Inflammatory macrophage treated with lipopolysaccharide for 4 hours (primary cell): Measurements from ENCODE around the gene KIF19.

Source experiments
- DNase-seq: peaks from one replicate; pipeline ENCODE4 v3.0.0-alpha.2; 2020

The KIF19 gene

DNA sequence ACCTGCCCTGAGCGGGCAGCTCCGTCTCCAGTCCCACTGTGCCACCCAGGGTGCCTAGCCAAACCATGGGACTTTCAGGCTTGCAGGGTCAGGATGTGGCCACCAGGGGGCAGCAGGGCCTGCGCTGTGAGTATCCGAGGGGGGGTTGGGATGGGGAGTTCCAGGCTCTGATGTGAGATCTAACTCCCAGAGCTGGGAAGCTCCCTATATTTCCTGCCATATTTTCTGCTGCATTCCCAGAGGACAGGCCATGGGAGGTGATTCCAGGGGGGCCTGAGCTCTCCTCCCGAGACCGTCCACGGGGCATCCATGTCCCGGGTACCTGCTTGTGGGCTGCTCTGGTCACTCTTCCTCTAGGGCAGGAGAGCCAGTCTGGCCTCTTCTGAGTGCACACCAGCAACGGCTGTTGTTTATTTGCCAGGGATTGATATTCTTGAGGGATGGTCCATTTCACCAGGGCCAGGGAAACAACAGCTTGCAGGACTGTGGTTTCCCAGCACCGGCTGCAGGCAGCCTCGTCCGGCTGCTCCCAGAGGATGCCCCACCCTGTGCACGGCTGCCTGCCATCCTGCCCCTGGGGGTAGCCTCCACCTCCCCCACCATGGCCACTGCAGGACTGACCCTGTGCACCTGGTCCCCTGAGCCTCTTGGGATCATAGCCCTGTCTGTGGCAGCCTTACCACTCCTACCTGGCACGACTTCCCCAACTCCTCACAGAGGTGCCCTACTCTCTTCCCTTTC lies 42.5 kb downstream of the KIF19 start:
- peak; percentile 72 for DNase-seq

DNA sequence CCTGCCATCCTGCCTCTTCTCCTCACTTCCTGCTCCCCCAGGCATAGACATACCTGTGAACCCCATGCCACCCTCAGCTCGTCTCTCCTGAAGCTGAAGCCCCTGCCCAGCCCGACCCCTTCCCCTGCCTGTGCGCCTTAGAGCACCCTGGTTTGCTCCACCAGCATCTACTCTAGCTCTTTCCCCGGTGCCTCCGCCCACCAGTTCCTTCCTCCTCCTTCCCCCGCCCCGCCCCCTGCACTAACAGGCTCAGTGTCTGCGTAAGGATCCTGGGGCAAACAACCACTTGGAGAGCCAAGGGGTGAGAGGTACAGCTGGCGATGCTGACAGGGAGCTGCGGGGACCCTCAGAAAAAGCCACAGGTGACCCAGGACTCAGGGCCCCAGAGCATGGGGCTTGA lies 43.2 kb downstream of the KIF19 start:
- peak; percentile 76 for DNase-seq

DNA sequence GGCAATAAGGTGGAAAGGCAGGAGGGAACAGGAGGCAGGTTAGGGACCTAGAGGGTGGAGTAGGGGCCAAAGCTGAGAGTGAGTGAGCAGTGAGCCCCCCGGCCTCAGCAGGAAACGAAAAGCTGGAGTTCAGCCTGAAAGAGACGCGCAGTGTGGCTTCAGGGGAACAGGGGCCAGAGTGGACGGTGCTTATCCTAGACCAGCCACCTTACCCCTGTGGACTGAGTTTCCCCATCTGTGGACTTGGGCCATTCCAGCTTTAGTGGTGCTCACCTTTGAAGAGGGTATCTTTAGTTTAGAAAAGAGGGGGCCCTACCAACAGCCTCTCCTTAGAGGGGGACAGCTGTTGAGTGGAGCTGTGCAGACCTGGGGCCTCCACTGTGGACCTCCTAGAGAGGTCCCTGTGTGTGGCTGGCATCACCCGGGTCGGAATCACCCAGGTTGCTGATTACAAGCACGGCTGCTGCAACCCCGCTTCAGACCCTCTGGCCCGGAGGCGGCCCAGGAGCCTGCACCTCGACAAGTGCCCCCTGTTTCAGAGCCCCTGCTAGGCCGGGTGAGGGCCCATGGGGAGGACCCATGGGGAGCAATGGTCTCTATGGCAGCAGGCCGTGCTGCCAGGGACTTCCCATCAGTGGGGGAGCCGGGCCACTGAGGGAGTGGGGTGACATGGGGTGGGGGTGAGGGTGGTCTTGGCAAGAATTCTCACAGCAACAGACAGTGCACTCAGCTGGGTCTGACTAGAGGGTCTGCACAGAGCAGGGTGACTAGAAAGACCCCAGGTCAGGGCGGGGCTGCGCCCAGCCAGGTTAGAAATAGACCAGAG lies 43.9 kb downstream of the KIF19 start:
- DNase-seq, result no peak

DNA sequence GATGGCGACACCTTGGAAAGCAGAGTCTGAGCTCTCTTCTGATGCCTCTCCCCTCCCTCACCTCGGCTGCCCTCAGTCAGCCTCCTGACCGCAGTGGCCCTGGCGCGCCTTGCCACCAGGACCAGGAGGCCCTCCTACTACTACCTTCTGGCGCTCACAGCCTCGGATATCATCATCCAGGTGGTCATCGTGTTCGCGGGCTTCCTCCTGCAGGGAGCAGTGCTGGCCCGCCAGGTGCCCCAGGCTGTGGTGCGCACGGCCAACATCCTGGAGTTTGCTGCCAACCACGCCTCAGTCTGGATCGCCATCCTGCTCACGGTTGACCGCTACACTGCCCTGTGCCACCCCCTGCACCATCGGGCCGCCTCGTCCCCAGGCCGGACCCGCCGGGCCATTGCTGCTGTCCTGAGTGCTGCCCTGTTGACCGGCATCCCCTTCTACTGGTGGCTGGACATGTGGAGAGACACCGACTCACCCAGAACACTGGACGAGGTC lies 45.7 kb downstream of the KIF19 start:
- no peak for DNase-seq

DNA sequence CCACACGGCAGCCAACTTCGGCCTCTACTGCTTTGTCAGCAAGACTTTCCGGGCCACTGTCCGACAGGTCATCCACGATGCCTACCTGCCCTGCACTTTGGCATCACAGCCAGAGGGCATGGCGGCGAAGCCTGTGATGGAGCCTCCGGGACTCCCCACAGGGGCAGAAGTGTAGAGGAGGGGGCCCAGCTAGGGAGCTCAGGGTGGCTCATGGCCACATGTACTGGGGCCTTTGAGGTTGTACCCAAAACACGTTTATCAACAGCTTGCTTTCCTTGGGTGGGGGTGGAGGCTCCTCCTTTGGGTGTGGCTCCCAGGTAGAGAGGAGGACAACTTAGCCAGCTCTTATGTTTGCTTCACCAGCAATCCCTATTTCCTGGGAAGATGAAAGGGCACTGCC lies 46.4 kb downstream of the KIF19 start:
- no peak for DNase-seq

DNA sequence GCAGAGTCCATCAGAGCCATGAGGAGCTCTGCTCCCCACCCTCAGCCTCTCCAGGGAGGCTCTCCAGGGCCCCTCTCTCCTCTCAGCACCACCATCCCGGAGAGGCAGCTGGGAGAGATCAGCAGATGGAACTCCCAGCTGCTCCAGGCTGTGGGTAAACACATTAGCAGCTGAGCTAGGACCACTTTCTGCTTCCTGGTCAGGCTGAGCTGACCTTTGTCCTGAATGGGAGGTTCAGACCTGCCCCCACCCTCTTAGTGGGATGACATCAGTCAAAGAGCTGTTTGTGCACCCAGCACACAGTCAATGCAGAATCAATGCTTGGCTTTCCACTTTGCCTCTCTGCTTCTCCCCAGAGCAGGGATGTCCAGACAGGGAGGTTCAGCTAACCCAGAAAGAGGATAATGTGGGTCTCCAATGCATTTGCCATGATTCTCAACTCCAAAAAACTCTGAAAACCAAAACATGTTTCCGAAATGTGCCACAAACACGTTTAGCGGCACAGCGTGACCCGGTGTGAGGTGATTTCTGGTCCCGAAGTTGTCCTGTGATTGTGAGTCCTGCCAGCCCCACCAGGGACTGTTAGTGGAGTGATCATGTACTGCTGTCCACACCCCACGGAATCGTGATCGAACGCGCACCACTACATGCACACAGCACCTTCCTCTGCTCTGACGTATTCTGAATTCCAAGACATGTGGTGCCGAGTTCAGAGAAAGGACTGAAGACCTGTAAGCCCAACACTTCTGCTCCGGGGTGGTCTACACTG lies 48.0 kb downstream of the KIF19 start:
- peak; percentile 26 for DNase-seq

DNA sequence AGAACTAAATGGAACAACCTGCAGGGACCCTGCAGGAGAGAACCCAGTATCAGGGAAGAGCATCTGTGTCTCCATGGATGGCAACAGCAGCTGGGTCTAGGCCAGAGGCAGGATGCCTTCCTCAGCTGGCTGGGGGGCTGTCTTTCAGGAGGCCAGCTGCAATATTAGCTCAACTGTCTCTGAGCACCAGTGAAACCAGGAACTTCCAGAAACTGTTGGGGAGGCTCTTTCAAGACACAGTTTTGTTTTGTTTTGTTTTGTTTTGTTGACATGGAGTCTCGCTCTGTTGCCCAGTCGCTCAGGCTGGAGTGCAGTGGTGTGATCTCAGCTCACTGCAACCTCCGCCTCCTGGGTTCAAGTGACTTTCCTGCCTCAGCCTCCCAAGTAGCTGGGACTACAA lies 48.8 kb downstream of the KIF19 start:
- DNase-seq, result peak; percentile 65

DNA sequence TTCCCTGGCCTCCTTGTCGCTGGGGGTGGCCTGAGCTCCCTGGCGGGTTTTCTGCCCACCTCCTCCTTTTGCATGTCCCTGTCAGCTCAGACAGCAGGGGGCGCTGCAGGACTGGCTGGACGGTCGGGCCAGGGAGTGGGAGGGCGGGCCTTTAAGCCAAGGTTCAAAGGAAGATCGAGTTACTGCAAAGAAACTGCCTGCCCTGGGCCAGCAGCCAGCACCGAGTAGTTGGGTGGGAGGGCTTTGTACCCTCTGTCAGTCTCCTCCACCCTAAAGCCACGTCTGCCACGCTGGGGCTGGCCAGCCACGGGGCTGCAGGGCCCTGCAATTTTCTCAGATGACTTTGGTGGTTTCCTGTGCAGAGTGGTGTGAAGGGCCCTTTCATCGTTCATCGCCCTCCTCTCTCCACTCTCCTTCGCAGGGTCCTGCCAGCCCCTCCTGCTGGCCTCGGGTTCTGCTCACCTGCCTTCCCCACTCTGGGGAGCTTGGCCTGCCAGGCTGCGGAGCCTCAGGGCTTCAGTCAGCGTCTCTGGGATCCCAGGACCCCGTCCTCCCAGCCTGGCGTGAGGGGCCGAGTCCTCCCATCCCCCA lies 53.6 kb downstream of the KIF19 start:
- DNase-seq, result peak; percentile 81

DNA sequence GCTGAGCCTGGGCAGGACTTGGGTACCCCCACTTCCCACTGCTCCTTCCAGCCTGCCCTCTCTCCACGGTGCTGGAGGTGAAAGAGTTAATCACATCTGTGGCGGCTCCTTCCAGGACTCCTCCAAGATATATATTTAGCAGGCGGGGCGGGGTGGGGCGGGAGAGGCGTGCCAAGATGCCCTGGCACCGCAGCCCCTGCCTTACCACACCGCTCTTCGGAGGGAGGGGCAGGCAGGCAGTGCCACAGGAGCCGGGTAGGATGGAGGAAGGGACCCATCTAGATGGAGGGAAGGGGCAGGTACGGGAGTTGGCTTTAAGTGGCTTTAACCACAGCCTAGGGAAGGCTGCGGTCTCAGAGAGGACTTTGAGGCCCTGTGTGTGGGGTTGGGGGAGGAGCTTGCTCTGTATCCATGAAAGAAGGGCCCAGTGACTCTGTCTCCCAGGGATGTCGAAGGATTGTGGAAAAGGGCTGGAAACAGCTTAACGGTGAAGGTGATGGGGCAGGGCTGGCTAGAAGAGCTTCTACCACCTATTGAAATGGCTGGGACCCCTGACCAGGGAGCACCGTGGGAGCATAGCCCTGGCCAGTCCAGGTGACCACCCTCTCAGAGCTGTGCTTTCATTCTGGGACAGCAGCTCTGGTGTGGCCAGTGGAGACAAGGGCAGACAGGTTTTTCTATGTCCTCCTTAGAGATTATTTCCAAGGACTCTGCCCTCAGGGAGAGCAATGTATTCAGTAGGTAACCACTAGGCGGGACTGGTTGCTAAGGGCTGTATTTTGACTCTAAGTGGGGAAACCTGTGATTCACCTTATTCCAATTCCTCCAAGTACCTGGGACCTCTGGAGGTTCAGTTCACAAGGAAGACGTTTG lies 54.3 kb downstream of the KIF19 start:
- no peak for DNase-seq

DNA sequence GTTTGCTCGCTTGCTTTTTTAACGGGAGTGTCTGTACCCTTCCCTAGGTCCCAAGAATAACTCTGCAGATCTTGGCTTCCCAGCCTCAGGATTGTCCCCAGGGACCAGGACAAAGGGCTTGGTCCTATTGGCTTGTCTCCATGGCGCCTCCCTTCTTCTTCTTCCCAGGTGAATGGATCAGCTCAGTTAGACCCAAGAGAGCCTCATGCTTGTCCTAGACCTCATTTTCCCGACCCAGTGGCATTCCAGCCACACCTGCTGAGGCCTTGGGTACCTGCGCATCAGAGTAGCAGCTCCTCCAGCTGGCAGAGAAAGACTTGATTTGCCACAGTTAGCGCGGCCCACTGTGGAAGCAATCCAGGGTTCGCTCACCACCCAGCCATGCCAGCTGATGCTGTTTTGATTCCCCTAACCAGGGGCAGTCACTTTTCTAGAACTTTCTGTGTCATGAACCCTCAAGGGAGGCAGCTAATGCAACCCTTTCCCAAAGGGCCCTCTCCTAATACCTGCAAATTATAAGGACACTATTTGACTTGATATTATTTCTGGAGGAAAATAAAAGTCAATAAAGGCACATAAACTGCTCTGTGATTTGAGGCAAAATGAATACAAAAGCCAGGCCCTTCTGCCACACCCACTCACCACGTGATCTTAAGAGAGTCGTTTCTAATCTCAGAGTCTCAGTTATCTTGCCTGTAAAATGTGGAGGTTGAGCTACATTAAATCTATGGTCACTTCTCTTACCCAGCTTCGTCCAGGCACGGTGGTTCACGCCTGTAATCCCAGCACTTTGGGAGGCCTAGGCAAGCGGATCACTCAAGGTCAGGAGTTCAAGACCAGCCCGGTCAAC lies 55.2 kb downstream of the KIF19 start:
- DNase-seq, result no peak

DNA sequence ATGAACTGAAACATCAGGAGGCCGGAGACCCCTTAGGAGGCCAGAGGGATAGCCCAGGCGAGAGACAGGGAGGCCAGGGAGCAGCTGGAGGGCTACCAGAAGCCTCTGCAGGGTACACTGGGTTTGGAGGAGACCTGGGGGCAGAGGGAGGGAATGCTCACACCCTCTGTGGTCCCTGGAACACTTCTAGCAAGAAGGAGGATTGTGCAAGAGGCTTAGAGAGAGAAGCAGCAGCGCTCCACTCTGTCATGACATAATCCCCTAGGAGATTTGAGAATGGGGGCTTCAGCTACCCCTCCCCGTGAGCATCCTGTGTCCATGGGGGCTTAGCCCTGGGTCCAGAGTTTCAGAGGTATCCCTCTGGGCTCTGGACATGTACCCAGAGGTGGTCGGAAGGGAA lies 57.1 kb downstream of the KIF19 start:
- no peak for DNase-seq

DNA sequence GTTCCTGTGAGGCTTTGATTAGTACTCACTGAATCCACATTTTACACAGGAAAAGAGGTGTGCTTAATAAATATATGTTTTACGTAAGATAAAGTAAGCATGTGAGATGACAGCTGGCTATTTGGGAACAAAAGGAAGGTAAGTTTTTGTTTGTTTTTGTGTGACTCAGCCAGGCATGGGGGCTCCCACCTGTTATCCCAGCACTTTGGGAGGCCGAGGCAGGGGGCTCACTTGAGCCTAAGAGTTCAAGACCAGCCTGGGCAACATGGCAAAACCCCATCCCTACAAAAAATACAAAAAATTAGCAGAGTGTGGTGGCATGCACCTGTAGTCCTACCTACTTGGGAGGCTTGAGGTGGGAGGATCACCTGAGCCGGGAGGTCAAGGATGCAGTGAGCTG lies 59.2 kb downstream of the KIF19 start:
- DNase-seq, result no peak

DNA sequence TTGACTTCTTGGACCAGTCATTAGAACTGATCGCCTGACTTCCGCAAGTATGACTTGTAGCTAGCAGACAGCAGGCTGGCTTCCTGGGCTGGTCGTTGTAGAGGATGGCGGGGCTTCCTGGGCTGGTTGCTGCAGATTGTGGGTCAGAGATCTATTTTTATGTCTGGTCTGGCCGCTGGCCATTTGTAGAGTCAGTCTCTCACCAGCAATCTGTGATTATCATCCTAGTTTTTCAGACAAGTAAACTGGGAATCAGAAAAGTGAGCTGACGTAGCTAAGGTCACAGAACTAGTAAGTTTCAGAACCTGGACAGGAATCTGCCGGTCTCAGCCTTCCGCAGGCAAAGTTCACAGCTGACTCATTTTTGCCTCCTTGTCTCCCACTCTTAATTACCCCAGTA lies 60.4 kb downstream of the KIF19 start:
- DNase-seq, result peak; percentile 8

DNA sequence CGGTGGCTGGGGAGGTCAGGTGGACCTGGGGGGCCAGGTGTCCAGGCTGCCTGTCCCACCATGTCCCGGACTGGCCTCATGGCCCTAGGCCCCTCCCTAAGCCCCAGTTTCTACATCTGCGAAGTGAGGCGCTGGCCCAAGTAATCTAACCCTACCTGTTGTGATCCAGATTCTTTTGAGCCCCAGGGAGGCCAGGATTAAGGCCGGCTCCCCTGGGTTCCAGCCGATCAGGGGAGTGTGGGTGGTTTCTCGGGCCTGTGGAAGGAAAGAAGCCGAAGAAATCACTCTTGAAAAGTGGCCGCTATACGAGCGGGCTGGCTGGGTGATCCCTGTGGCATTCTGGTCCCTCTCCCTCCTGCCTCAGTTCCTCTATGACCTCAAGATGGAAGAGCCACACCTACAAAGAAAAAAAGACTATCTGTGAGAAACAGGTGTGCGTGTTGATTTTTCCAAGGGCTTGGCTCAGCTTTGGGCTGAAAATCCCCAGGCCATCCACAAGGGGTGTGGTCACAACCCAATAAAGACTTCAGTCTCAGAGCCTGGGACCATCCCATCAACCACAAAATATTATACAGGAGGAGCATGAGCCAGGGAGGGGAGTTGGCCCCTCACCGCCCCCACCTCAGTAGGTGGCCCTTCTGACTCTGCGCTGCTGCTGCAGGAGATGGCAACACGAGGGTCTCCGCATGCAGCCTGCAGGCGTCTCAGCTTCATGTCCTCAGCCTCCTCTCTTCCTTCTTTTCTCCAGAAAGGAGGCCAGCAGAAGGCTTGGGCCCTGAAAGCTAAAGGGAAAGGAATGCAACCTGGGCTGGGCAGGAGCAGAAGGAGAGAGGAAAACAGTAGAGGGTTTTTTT lies 61.6 kb downstream of the KIF19 start:
- DNase-seq, result no peak

DNA sequence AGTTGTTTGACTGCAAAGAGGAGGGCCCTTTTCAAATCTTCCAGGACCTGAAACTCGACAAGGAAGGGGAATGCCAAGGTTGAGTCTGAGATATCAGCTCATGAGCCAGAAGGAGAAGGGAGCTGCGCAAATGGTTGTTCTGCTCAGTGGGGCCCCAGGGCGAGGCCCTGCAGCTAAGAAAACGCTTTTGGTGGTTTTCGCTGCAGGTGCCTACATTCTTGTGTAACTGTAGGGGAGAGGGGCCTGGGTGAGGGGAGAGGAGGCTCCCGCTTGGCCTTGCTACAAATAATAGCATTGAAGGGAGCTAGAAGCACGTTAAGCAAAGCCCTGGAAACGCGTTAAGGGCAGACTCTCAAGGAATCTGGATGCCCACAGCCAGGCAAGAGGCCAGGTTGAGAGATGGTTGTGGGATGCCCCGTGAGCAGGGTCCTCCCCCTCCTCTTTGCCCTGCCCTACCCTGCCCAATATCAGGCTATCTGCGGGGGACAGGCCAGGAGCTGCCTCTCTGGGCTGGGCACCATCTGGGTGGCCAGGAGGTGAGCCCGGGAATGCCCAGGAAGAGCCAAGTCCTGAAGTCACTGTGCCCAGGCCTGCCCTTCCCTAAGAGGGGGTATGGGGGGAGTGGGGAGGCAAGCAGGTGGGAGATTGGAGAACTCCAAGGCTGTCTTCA lies 63.2 kb downstream of the KIF19 start:
- no peak for DNase-seq

DNA sequence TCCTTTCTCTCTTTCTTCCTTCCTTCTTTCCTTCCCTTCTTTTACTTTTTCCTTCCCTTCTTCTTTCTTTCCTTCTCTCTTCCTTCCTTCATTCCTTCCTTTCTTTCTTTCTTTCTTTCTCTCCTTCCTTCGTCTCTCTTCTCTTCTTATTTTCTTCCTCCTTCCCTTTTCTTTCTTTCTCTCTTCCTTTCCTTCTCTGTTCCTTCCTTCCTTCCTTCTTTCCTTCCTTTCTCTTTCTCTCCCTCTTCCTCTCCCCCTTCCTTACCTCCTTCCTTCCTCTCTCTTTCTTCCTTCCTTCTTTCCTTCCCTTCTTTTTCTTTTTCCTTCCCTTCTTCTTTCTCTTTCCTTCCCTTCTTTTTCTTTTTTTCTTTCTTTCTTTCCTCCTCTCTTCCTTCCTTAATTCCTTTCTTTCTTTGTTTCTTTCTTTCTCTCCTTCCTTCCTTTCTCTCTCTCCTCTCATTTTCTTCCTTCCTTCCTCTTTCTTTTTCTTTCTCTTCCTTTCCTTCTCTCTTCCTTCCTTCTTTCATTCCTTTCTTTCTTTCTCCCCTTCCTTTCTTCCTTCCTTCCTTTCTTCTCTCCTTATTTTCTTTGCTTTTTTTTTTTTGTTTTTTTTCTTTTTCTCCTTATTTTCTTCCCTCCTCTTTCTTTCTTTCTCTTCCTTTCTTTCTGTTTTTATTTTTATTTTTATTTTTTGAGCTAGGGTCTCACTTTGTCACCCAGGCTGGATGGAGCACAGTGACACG lies 64.1 kb downstream of the KIF19 start:
- DNase-seq, result no peak

DNA sequence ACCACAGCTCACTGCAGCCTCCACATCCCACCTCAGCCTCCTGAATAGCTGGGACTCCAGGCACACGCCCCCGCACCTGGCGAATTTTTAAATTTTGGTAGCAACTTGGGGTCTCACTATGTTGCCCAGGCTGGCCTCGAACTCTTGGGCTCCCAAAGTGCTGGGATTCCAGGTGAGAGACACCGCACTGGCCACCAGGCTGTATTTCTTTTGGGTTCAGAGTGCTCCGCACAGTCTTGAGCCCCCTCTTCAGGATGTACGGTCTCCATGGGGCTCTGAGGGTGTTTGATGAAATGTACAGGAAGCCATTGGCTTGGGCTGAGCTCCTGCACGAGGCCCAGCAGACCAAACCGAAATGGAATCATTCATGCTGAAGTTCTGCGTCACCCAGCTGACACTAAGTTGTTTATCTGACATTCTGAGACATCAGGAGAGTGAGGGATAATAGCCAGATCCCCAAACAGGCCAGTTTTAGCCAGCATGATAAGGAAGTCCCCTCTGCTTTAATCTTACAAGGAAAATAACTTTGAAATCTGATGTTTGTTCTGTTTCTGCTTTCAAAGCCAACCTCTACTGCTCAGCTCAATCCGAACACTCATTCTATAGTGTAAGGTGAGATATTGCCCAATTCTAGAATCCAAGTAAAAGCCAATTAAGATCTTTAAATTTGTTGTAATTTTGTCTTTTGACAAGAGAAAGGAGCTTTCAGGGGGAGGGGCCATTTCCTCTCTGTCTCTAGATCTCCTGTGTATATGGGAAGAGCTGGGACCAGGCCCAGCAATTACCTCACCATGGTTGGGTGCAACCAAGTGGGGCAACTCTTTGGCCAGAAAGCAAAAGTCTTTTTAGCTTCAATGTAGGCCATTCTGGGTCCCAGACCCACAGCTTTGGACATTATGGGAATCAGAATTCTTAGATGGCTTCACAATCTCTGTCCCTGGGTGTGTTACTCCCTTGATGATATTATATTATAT lies 64.9 kb downstream of the KIF19 start:
- no peak for DNase-seq
